SK-N-MC (cell line): ENCODE measurements around the gene GRAMD4.
"Not testable (repeated sequence)": the region's sequence is repeated elsewhere in the genome, so short reads cannot be mapped to it uniquely, and the experiment has no call there.

Source experiments
- DNase-seq: peaks from one replicate; pipeline ENCODE4 v3.0.0-alpha.2; 2011; ENCODE audit warnings: low read depth, low spot score
- H3K27ac ChIP-seq: fragments of 200-600 bp; sonication (generic); 2 replicates; pipeline ENCODE4 v1.5.1; 2016; ENCODE audit warnings: mixed run types
- H3K36me3 ChIP-seq: fragments of 200-600 bp; sonication (generic); 2 replicates; pipeline ENCODE4 v1.6.1; 2017; ENCODE audit warnings: antibody characterized with exemption, low read length, mixed read lengths; ENCODE audit not compliant: insufficient read depth
- H3K4me3 ChIP-seq: fragments of 200-600 bp; sonication (generic); 2 replicates; pipeline ENCODE4 v1.5.1; 2016
- H3K9ac ChIP-seq: fragments of 200-600 bp; sonication (generic); 2 replicates; pipeline ENCODE4 v1.8.0; 2017; ENCODE audit warnings: mixed run types, mixed read lengths; ENCODE audit not compliant: insufficient read length
- H3K9me3 ChIP-seq: fragments of 200-600 bp; sonication (generic); 2 replicates; pipeline ENCODE4 v1.6.1; 2017; ENCODE audit warnings: low read depth, mild to moderate bottlenecking, antibody characterized with exemption, low read length, moderate library complexity, mixed read lengths
- EZH2 ChIP-seq: fragments of 200-600 bp; sonication (generic); IDR thresholded peaks from one replicate; pipeline ENCODE4 v1.6.1; 2017; ENCODE audit warnings: antibody characterized with exemption
- FOXP2 ChIP-seq: optimal IDR thresholded peaks from 2 replicates; pipeline ENCODE3; 2011; ENCODE audit warnings: mild to moderate bottlenecking, moderate library complexity; ENCODE audit not compliant: insufficient read depth; ENCODE audit errors: extremely low read length, control extremely low read depth
- POLR2AphosphoS5 ChIP-seq: IDR thresholded peaks from 2 replicates; pipeline ENCODE4 v1.6.1; 2012; ENCODE audit warnings: mild to moderate bottlenecking, low read depth, low read length, borderline replicate concordance

The GRAMD4 gene

GRCh38 chr22:46620588-46621242 is 529 bp downstream of the GRAMD4 start:
- TF ChIP-seq FOXP2 (no peak), EZH2 (no peak), POLR2AphosphoS5 (no peak)
- Histone ChIP-seq H3K9ac (no peak overlapping the region), H3K36me3 (no peaks in the 10 kb centered on the region), H3K9me3 (no peaks in the 10 kb centered on the region), H3K27ac (no peak overlapping the region), H3K4me3 (no peak overlapping the region)
- DNase-seq: no peak

- not testable (repeated sequence) for H3K9ac ChIP-seq, H3K4me3 ChIP-seq, H3K36me3 ChIP-seq, H3K9me3 ChIP-seq, DNase-seq, H3K27ac ChIP-seq
Measured at GRCh38 chr22:46621243-46621930, 1.2 kb downstream of the GRAMD4 start.

- H3K27ac ChIP-seq: no peak overlapping the region
- H3K9ac ChIP-seq: no peak overlapping the region
- no peak for TF ChIP-seq FOXP2
- TF ChIP-seq EZH2: no peak
- no peak for TF ChIP-seq POLR2AphosphoS5
- DNase-seq: no peak
- no peaks in the 10 kb centered on the region for H3K9me3 ChIP-seq
- H3K4me3 ChIP-seq: no peak overlapping the region
- no peaks in the 10 kb centered on the region for H3K36me3 ChIP-seq
Measured at GRCh38 chr22:46622081-46622521, 1.9 kb downstream of the GRAMD4 start.

GRCh38 chr22:46625113-46625842 is 5.1 kb downstream of the GRAMD4 start:
- DNase-seq: no peak
- TF ChIP-seq POLR2AphosphoS5: no peak
- no peaks in the 10 kb centered on the region for H3K36me3 ChIP-seq
- no peak overlapping the region for H3K4me3 ChIP-seq
- no peaks in the 10 kb centered on the region for H3K9me3 ChIP-seq
- H3K27ac ChIP-seq: no peak overlapping the region
- H3K9ac ChIP-seq: no peak overlapping the region

- Histone ChIP-seq H3K27ac (no peak overlapping the region), H3K36me3 (no peaks in the 10 kb centered on the region), H3K4me3 (no peak overlapping the region), H3K9ac (no peak overlapping the region), H3K9me3 (no peaks in the 10 kb centered on the region)
- TF ChIP-seq EZH2: no peak
- TF ChIP-seq POLR2AphosphoS5: no peak
- TF ChIP-seq FOXP2: no peak
- no peak for DNase-seq
Measured at GRCh38 chr22:46625843-46626349, 5.7 kb downstream of the GRAMD4 start.

- Histone ChIP-seq H3K36me3 (no peaks in the 10 kb centered on the region), H3K9ac (no peak overlapping the region), H3K4me3 (no peak overlapping the region), H3K9me3 (no peaks in the 10 kb centered on the region), H3K27ac (no peak overlapping the region)
- no peak for DNase-seq
- TF ChIP-seq FOXP2 (no peak), EZH2 (no peak), POLR2AphosphoS5 (no peak)
Measured at GRCh38 chr22:46626356-46626755, 6.2 kb downstream of the GRAMD4 start.

GRCh38 chr22:46626911-46627805 is 7.0 kb downstream of the GRAMD4 start:
- Histone ChIP-seq H3K9me3 (no peaks in the 10 kb centered on the region), H3K36me3 (no peaks in the 10 kb centered on the region), H3K9ac (no peak overlapping the region), H3K4me3 (no peak overlapping the region), H3K27ac (no peak overlapping the region)
- TF ChIP-seq FOXP2 (no peak), POLR2AphosphoS5 (no peak), EZH2 (no peak)
- DNase-seq: no peak
